Ishikawa (cell line): ENCODE measurements around the gene PNPLA6.

Source experiments
- CEBPB ChIP-seq: IDR thresholded peaks from 2 replicates; pipeline ENCODE4 v1.6.1; 2012
- CREB1 ChIP-seq: IDR thresholded peaks from 2 replicates; pipeline ENCODE4 v1.6.1; 2012; ENCODE audit warnings: low read depth
- EGR1 ChIP-seq: IDR thresholded peaks from 2 replicates; pipeline ENCODE4 v1.6.1; 2012
- EP300 ChIP-seq: IDR thresholded peaks from 2 replicates; pipeline ENCODE4 v1.6.1; 2012; ENCODE audit warnings: borderline replicate concordance
- FOXM1 ChIP-seq: IDR thresholded peaks from 2 replicates; pipeline ENCODE4 v1.6.1; 2012; ENCODE audit warnings: low read depth, borderline replicate concordance
- NFIC ChIP-seq: IDR thresholded peaks from 2 replicates; pipeline ENCODE4 v1.6.1; 2012
- RAD21 ChIP-seq: IDR thresholded peaks from 2 replicates; pipeline ENCODE4 v1.6.1; 2012; ENCODE audit warnings: low read depth
- TAF1 ChIP-seq: IDR thresholded peaks from 2 replicates; pipeline ENCODE4 v1.6.1; 2012; ENCODE audit warnings: low read depth, mild to moderate bottlenecking
- TCF12 ChIP-seq: IDR thresholded peaks from 2 replicates; pipeline ENCODE4 v1.6.1; 2012; ENCODE audit warnings: low read depth
- TEAD4 ChIP-seq: IDR thresholded peaks from 2 replicates; pipeline ENCODE4 v1.6.1; 2012
- YY1 ChIP-seq: IDR thresholded peaks from 2 replicates; pipeline ENCODE4 v1.6.1; 2012; ENCODE audit warnings: low read depth
- ZBTB7A ChIP-seq: IDR thresholded peaks from 2 replicates; pipeline ENCODE4 v1.6.1; 2012; ENCODE audit warnings: low read depth
- TF ChIP-seq, protein P1 (sequence below): IDR thresholded peaks from 2 replicates; pipeline ENCODE4 v1.6.1; 2012
- TF ChIP-seq, protein P2 (sequence below): IDR thresholded peaks from 2 replicates; pipeline ENCODE4 v1.6.1; 2012; ENCODE audit warnings: low read depth, mild to moderate bottlenecking
- TF ChIP-seq, protein P3 (sequence below): IDR thresholded peaks from 2 replicates; pipeline ENCODE4 v1.6.1; 2012

PNPLA6 gene

DNA sequence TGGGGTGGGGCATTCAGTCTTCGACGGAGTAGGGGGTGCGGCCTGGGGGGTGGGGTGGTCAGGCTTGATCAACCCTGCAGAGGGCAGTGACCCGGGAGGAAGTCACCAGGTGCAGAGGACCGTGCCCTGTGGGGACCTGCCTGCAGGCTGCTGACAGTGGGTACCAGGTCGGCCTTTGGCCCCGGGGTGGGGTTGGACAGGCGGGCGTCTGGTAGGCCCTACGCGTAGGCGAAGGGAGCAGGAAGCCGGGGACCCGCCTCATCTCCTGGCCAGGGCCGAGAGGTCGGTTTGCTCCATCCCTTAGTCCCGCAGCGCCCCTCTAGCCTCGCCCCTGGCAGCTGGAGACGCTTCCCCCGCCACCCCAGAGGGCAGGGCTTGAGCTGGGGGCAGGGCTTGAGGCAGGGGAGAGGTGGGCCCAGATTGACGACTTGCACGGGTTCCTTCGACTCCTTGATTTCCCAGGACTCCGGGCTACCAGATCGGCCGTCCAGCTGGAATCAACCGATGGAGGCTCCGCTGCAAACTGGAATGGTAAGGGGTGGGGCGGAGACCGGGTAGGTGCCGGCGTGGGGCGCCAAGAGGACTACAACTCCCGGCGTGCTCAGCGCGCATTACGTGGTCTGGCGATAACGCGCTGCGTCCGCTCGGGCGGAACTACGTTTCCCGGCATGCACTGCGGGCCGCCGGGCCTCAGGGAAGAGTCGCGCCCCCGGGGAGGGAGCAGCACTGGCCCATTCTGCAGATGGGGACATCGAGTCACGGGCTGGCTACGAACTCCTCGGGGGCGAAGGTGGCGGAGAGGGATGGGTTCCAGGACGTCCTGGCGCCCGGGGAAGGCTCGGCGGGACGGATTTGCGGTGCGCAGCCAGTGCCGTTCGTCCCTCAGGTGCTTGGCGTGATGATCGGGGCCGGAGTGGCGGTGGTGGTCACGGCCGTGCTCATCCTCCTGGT is at the start of gene PNPLA6:
Gene PNPLA6, plus strand, starts transcription at position 671 of the 951 bp plus-strand sequence. Its CDS starts 72 bp downstream, at position 743.
- no peak; the same call in 1 of the 2 replicates for TF ChIP-seq EGR1
- TF ChIP-seq, protein P1, sequence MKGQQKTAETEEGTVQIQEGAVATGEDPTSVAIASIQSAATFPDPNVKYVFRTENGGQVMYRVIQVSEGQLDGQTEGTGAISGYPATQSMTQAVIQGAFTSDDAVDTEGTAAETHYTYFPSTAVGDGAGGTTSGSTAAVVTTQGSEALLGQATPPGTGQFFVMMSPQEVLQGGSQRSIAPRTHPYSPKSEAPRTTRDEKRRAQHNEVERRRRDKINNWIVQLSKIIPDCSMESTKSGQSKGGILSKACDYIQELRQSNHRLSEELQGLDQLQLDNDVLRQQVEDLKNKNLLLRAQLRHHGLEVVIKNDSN, result peak; percentile 27; the same call in 1 of the 2 replicates
- peak; percentile 61 for TF ChIP-seq ZBTB7A
- peak; percentile 92 for TF ChIP-seq CREB1
- peak; percentile 63 for TF ChIP-seq TCF12
- TF ChIP-seq, protein P2, sequence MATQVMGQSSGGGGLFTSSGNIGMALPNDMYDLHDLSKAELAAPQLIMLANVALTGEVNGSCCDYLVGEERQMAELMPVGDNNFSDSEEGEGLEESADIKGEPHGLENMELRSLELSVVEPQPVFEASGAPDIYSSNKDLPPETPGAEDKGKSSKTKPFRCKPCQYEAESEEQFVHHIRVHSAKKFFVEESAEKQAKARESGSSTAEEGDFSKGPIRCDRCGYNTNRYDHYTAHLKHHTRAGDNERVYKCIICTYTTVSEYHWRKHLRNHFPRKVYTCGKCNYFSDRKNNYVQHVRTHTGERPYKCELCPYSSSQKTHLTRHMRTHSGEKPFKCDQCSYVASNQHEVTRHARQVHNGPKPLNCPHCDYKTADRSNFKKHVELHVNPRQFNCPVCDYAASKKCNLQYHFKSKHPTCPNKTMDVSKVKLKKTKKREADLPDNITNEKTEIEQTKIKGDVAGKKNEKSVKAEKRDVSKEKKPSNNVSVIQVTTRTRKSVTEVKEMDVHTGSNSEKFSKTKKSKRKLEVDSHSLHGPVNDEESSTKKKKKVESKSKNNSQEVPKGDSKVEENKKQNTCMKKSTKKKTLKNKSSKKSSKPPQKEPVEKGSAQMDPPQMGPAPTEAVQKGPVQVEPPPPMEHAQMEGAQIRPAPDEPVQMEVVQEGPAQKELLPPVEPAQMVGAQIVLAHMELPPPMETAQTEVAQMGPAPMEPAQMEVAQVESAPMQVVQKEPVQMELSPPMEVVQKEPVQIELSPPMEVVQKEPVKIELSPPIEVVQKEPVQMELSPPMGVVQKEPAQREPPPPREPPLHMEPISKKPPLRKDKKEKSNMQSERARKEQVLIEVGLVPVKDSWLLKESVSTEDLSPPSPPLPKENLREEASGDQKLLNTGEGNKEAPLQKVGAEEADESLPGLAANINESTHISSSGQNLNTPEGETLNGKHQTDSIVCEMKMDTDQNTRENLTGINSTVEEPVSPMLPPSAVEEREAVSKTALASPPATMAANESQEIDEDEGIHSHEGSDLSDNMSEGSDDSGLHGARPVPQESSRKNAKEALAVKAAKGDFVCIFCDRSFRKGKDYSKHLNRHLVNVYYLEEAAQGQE, result no peak
- TF ChIP-seq, protein P3, sequence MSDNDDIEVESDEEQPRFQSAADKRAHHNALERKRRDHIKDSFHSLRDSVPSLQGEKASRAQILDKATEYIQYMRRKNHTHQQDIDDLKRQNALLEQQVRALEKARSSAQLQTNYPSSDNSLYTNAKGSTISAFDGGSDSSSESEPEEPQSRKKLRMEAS, result peak; percentile 67; the same call in 1 of the 2 replicates
- peak; percentile 85 for TF ChIP-seq YY1

DNA sequence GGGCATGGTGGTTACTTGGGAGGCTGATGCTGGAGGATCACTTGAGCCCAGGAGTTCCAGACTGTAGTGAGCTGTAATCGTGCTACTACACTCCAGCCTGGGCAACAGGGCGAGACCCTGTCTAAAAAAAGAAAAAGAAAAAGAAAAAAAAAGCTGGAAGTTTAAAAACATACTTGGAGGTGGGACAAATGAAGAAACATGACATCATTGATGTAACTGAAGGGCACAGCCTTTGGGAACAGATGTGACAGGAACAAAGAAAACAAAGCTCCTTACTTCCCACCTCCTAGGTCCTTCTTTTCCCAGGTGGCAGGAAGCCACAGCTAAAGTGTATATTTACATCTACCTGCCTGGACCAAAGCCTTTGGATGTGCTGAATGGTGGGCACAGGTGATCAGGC is 48.6 kb upstream of the PNPLA6 start:
- TF ChIP-seq, protein P1, result no peak
- TF ChIP-seq FOXM1 (no peak), TCF12 (no peak), EGR1 (no peak), YY1 (no peak)

DNA sequence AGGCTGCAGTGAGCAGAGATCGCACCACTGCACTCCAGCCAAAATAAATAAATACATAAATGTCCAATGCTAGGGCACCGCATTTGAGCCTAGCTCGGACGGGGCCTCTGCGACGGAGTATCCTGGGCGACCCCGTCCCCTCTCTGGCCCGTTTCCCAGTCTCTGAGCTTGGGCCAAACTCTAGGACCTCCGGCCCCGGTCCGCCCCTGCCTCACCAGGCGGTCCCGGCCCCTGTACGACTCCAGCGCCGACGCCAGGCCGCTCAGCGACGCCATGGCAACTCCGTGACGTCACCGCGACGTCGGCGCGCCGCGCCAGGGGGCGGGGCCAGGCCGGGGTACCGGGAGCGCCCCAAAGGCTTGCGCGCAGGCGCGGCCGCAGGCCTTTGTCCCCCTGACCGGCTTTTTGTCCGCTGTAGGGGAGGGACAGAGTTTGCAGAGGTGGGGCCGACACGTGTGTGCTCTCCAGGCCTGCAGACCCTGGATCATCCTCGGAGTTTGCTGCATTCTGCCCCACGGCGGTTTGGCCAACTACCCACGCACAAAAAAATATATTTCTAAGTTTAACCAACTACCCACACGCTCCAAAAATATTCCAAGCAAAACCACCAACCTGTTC is 46.7 kb upstream of the PNPLA6 start, which contains the start of gene PEX11G:
Gene PEX11G, minus strand, starts transcription at position 300 of the 618 bp plus-strand sequence. Its CDS starts 25 bp downstream, at position 275.
- TF ChIP-seq TAF1 (peak; percentile 59), EP300 (no peak), CREB1 (peak; percentile 91), YY1 (peak; percentile 79)
- TF ChIP-seq, protein P3, result peak; percentile 81; the same call in 1 of the 2 replicates

DNA sequence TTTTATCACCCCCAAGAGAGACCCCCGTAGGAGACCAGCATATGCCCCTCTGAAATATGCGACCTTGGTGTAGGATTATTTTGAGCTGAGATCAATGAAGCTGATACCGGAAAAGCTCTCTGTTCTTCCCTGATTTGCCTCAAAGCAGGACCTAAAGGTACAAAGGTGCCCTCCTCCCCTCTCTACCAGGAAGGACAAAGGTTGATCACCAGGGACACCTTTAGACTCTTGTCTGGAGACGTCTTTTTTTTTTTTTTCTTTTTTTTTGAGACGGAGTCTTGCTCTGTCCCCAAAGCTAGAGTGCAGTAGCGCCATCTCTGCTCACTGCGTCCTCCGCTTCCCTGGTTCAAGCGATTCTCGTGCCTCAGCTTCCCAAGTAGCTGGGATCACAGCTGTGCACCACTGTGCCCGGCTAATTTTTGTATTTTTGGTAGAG is 45.9 kb upstream of the PNPLA6 start:
- no peak for TF ChIP-seq CREB1
- no peak for TF ChIP-seq EGR1
- TF ChIP-seq RAD21, result no peak
- TF ChIP-seq, protein P2, result no peak
- no peak for TF ChIP-seq NFIC
- TF ChIP-seq, protein P1, result no peak
- TF ChIP-seq CEBPB, result no peak
- TF ChIP-seq YY1, result no peak
- TF ChIP-seq TCF12, result no peak
- no peak for TF ChIP-seq ZBTB7A
- TF ChIP-seq FOXM1, result no peak
- TF ChIP-seq EP300, result no peak
- TF ChIP-seq TAF1, result no peak
- TF ChIP-seq, protein P3, result no peak
- no peak for TF ChIP-seq TEAD4

DNA sequence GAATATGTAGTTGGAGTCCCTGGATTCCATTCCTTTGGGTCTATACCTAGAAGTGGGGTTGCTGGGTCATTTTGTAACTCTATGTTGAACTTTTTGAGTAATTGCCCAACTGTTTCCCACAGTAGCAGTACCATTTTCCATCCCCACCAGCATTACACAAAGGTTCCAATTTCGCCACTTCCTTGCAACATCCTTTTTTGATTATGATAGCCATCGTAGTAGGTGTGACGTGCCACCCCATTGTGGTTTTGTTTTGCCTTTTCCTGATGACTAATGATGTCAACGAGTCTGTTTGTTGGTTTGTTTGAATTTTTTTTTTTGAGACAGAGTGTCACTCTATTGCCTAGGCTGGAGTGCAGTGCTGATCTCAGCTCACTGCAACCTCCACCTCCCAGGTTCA is 43.4 kb upstream of the PNPLA6 start:
- TF ChIP-seq YY1 (no peak), TEAD4 (no peak), EP300 (no peak), EGR1 (no peak), CEBPB (no peak), TAF1 (no peak), RAD21 (no peak), NFIC (no peak), TCF12 (no peak), ZBTB7A (no peak), FOXM1 (no peak), CREB1 (no peak)
- TF ChIP-seq, protein P2, result no peak
- TF ChIP-seq, protein P1, result no peak
- TF ChIP-seq, protein P3, result no peak
